MM.1S (cell line): ENCODE data around the gene GNG12.

Source experiments
- DNase-seq: peaks from one replicate; pipeline ENCODE4 v3.0.0-alpha.2; 2015
- H2AFZ ChIP-seq: fragments of 300-600 bp; sonication (generic); 2 replicates; pipeline ENCODE4 v1.6.0; 2016; ENCODE audit warnings: antibody characterized with exemption, low read length
- H3F3A ChIP-seq: fragments of 300-600 bp; sonication (generic); 2 replicates; pipeline ENCODE4 v1.6.1; 2016; ENCODE audit warnings: mild to moderate bottlenecking, antibody characterized with exemption, low read length, moderate library complexity, mixed read lengths; ENCODE audit not compliant: insufficient read depth
- H3K27ac ChIP-seq: fragments of 300-600 bp; sonication (generic); 2 replicates; pipeline ENCODE4 v1.5.1; 2016; ENCODE audit warnings: mild to moderate bottlenecking, low read length
- H3K27me3 ChIP-seq: fragments of 300-600 bp; sonication (generic); replicated peaks from 2 replicates; pipeline ENCODE4 v1.6.0; 2016; ENCODE audit warnings: low read length; ENCODE audit not compliant: insufficient read depth
- H3K36me3 ChIP-seq: fragments of 300-600 bp; sonication (generic); replicated peaks from 2 replicates; pipeline ENCODE4 v1.6.1; 2016; ENCODE audit warnings: mild to moderate bottlenecking, low read length, mixed read lengths; ENCODE audit not compliant: insufficient read depth
- H3K4me1 ChIP-seq: fragments of 300-600 bp; sonication (generic); 2 replicates; pipeline ENCODE4 v1.6.1; 2016; ENCODE audit warnings: low read length, mixed read lengths
- H3K4me2 ChIP-seq: fragments of 300-600 bp; sonication (generic); 2 replicates; pipeline ENCODE4 v1.6.0; 2016; ENCODE audit warnings: low read depth, low read length
- H3K4me3 ChIP-seq: fragments of 300-600 bp; sonication (generic); 2 replicates; pipeline ENCODE4 v1.5.1; 2016; ENCODE audit warnings: low read length, mixed read lengths
- H3K79me2 ChIP-seq: fragments of 300-600 bp; sonication (generic); 2 replicates; pipeline ENCODE4 v1.6.1; 2016; ENCODE audit warnings: mixed run types, low read length, mixed read lengths
- H3K9ac ChIP-seq: fragments of 300-600 bp; sonication (generic); 2 replicates; pipeline ENCODE4 v1.6.1; 2016; ENCODE audit warnings: low read length, mixed read lengths
- H3K9me2 ChIP-seq: fragments of 300-600 bp; sonication (generic); replicated peaks from 2 replicates; pipeline ENCODE4 v1.6.1; 2016; ENCODE audit warnings: mild to moderate bottlenecking, low read length, mixed read lengths; ENCODE audit not compliant: insufficient read depth
- H3K9me3 ChIP-seq: fragments of 300-600 bp; sonication (generic); replicated peaks from 2 replicates; pipeline ENCODE4 v1.6.1; 2016; ENCODE audit warnings: mild to moderate bottlenecking, low read length, mixed read lengths; ENCODE audit not compliant: insufficient read depth
- H4K20me1 ChIP-seq: fragments of 300-600 bp; sonication (generic); 2 replicates; pipeline ENCODE4 v1.6.1; 2016; ENCODE audit warnings: mild to moderate bottlenecking, low read length, moderate library complexity, mixed read lengths; ENCODE audit not compliant: insufficient read depth
- EZH2 ChIP-seq: fragments of 300-600 bp; sonication (generic); optimal IDR thresholded peaks from 2 replicates; pipeline ENCODE3; 2017; ENCODE audit warnings: low read depth, mild to moderate bottlenecking, antibody characterized with exemption, low read length, mixed read lengths
- EZH2phosphoT487 ChIP-seq: fragments of 300-600 bp; sonication (generic); IDR thresholded peaks from 2 replicates; pipeline ENCODE4 v1.6.1; 2018; ENCODE audit warnings: antibody characterized with exemption, low read length
- TF ChIP-seq, protein P1 (sequence below): fragments of 300-600 bp; sonication (generic); IDR thresholded peaks from 2 replicates; pipeline ENCODE4 v1.5.1; 2016; ENCODE audit warnings: antibody characterized with exemption, low read length, mixed read lengths

GNG12 gene

DNA sequence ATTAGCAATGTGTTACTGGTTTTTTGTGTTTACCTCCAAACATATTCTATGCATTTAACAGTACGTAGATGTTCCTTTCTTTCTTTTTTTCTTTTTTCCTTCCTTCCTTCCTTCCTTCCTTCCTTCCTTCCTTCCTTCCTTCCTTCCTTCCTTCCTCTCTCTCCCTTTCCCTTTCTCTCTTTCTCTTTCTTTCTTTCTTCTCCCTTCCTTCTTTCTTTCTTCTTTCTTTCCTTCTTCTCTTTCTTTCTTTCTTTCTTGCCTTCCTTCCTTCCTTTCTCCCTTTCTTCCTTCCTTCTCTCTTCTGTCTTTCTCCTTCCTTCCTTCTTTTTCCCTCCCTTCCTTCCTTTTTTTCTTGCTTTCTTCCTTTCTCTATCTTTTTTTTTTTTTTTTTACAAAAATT, 46.2 kb upstream of the GNG12 start:
- H3K36me3 ChIP-seq, result no peaks in the 10 kb centered on the region
- DNase-seq, result no peak
- H3F3A ChIP-seq, result no peaks in the 10 kb centered on the region
- no peaks in the 10 kb centered on the region for H3K79me2 ChIP-seq
- H3K27me3 ChIP-seq, result no peaks in the 10 kb centered on the region
- no peaks in the 10 kb centered on the region for H4K20me1 ChIP-seq
- H3K9me3 ChIP-seq, result no peaks in the 10 kb centered on the region
- no peak overlapping the region for H2AFZ ChIP-seq
- no peak overlapping the region for H3K27ac ChIP-seq
- TF ChIP-seq, protein P1, sequence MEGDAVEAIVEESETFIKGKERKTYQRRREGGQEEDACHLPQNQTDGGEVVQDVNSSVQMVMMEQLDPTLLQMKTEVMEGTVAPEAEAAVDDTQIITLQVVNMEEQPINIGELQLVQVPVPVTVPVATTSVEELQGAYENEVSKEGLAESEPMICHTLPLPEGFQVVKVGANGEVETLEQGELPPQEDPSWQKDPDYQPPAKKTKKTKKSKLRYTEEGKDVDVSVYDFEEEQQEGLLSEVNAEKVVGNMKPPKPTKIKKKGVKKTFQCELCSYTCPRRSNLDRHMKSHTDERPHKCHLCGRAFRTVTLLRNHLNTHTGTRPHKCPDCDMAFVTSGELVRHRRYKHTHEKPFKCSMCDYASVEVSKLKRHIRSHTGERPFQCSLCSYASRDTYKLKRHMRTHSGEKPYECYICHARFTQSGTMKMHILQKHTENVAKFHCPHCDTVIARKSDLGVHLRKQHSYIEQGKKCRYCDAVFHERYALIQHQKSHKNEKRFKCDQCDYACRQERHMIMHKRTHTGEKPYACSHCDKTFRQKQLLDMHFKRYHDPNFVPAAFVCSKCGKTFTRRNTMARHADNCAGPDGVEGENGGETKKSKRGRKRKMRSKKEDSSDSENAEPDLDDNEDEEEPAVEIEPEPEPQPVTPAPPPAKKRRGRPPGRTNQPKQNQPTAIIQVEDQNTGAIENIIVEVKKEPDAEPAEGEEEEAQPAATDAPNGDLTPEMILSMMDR, result no peak
- TF ChIP-seq EZH2phosphoT487, result no peak
- TF ChIP-seq EZH2, result no peak
- H3K4me2 ChIP-seq, result no peak overlapping the region
- H3K9ac ChIP-seq, result no peak overlapping the region
- no peak overlapping the region for H3K4me3 ChIP-seq
- H3K4me1 ChIP-seq, result no peaks in the 10 kb centered on the region
- no peaks in the 10 kb centered on the region for H3K9me2 ChIP-seq

DNA sequence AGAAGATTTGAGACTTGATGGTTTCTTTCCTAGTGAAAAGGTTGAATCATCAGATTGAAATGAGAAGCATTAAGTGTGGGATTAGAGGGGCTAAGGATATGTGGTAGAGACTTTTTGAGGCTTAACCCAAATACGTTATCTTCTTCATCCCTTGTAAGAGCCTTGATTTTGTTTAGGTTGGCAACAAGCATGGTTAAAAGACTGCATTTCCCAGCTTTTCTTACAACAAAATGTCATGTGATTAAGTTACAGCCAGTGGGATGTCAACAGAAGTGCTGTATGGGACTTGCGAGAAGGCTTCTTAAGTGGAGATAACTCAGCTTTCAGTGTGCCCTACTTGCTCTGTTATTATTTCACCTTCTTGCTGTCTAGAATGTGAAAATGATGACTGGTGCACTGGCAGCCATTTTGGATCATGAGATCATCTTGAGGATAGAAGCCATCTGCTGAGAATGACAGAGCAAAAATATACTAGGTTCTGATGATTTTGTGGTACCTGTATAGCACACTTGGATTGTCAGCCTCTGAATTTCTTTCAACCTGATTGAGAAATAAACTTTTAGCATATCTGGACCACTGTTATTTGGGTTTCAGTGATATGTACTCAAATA, 41.3 kb upstream of the GNG12 start:
- Histone ChIP-seq H3K79me2 (no peaks in the 10 kb centered on the region), H3K27me3 (no peaks in the 10 kb centered on the region), H3F3A (no peaks in the 10 kb centered on the region), H3K9me2 (no peaks in the 10 kb centered on the region), H3K4me1 (no peaks in the 10 kb centered on the region), H2AFZ (no peak overlapping the region), H3K36me3 (no peaks in the 10 kb centered on the region), H3K9ac (no peak overlapping the region), H3K4me2 (no peak overlapping the region), H4K20me1 (no peaks in the 10 kb centered on the region), H3K9me3 (no peaks in the 10 kb centered on the region), H3K4me3 (no peak overlapping the region), H3K27ac (no peak overlapping the region)
- no peak for DNase-seq
- TF ChIP-seq EZH2, result no peak
- TF ChIP-seq EZH2phosphoT487, result no peak
- TF ChIP-seq, protein P1, result no peak

DNA sequence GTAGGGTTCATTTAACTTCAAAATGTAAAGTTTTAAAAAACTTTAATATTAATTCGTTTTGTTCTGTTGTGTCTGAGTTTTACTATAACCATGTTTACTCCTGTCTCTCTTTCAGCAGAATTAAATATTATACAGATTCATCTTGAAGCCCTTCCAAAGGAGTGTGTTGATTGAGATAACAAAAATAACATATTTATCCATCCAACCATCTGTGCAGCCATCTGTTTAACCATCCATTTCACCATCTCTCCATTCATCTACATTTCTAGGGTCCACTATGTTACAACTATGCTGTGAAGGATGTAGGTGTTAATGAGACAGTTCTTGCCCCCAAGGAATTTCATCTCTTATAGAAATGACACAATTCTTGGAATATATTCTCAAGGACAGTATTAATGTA, 36.0 kb upstream of the GNG12 start:
- no peaks in the 10 kb centered on the region for H4K20me1 ChIP-seq
- H3K36me3 ChIP-seq, result no peaks in the 10 kb centered on the region
- no peaks in the 10 kb centered on the region for H3K27me3 ChIP-seq
- TF ChIP-seq EZH2, result no peak
- TF ChIP-seq EZH2phosphoT487, result no peak
- TF ChIP-seq, protein P1, result no peak
- no peaks in the 10 kb centered on the region for H3K9me2 ChIP-seq
- H3K4me2 ChIP-seq, result no peak overlapping the region
- no peaks in the 10 kb centered on the region for H3K4me1 ChIP-seq
- no peak overlapping the region for H3K27ac ChIP-seq
- no peaks in the 10 kb centered on the region for H3F3A ChIP-seq
- no peaks in the 10 kb centered on the region for H3K9me3 ChIP-seq
- DNase-seq, result no peak
- H3K79me2 ChIP-seq, result no peaks in the 10 kb centered on the region
- H2AFZ ChIP-seq, result no peak overlapping the region
- no peak overlapping the region for H3K4me3 ChIP-seq
- no peak overlapping the region for H3K9ac ChIP-seq
